GM21619 (cell line): ENCODE results near the gene SLC1A2.

Source experiments
- ATAC-seq: cut with Tn5 transposase; IDR thresholded peaks from one replicate; pipeline ENCODE4 v1.9.1; 2021; ENCODE audit not compliant: unreplicated experiment

The SLC1A2 gene

DNA sequence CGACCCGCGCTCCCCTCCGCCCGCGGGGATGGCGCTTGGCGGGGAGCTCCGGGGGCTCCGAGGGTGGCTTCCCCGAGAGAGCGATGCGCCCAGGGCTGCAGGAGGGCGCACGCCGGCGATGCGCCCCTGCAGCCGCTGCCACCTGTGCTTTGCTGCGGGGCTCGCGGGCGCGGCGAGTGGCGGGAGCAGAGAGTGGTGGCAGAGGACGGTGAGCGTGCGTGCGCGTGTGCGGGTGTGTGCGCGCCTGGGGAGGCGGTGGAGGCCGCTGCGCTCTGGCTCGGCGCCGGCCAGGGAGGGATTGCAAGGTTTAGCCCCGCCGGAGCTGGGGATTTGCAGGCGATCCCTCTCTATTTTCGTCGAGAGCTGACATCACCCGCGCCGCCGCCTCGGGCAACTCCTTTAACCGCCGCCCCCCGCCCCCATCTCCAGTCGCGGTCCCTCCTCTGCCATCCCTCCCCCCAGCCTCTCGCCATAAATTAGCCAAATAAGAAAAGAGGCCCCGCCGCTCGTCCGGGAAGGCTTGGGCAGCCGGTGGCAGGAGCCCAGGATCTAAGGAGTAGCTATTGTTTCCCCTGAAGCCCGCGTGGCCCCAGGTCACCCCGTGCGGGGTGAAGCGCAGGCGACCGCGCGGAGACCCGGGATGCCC is at the start of gene SLC1A2:
SLC1A2 (minus strand) TSS at position 375 of the 646 bp plus-strand sequence. CDS start 592 bp downstream, outside the sequence.
- ATAC-seq: no peak

DNA sequence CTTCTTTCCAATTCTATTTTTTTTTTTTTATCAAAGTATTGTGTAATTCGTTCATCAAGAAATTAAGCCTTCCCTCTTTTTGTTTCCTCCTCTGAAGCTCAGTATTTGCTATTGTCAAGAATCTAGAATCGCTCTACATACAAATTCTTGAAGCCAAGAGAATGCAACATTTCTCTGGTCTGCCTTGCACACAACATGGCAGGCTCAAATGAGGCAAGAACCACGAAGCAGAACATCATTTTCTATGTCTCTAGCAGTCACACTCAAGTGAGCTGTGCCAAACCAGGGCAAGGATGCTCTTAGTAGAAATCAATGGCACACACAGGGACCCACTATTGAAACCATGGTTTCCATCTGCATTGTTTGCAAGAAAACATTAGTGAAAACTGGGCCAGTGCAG is 46.7 kb upstream of the SLC1A2 start:
- ATAC-seq: no peak

DNA sequence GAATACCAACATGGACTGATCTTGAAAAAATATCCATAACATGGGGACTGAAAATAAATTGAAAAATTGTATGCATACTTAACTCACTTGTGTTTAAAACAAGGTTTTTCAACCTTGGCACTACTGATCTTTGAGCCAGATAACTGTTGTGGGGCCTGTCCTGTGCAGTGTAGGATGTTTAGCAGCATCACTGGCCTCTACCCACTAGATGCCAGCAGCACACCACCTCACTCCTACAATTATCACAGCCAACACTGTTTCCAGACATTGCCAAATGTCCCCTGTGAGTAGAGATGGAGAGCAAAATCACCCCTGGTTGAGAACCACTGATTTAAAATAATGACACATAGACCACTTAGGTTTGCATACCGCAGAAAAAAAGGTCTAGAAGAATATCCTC is 45.0 kb upstream of the SLC1A2 start:
- no peak for ATAC-seq

DNA sequence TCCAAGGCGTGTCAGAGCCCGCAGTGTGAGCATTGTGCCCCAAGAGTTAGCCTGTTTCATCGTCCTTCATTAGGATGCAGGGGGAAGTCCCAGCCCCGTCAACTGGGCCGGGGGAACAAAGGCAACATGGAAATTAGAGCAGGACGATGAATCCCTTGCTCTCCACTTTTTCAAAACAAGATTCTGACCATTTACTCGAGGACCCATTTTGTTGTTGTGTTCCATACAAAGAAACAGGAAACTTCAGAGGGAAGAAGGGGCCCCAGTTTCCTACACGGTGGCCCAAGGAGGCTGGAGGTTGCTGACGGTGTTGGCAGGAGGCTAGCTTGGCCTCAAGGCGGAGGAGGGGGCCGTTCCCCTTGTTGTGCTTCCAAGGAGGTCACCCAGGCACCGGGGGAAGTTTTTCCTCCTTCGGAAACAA is 44.0 kb upstream of the SLC1A2 start:
- no peak for ATAC-seq

DNA sequence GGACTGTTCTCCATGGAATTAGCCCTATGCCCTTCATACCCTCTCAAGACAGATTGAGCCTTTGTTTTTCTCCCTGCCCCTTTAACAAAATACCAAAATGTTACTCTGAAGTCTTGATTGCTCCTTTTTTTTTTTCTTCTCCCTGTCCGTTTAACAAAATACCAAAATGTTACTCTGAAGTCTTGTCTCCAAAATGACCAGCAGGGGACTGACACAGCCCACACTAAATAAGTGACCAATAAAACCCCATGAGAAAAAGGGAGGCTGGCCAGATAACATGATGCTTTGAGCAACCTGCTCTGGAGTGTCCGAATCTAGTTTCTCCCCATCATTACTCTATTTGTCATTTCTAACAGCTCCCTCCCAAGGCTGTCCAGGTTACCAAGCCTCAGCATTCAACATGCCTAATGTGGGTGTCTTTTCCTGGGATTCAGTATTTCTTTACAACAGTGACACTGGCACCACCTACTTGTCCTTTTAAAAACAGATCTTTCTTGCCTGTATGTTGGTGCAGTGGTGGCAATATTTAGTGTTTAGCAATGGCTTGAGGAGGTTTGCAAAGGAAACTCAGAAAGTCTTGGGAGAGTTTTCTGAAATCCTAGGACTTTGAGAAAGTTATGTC is 42.7 kb upstream of the SLC1A2 start:
- ATAC-seq: no peak

DNA sequence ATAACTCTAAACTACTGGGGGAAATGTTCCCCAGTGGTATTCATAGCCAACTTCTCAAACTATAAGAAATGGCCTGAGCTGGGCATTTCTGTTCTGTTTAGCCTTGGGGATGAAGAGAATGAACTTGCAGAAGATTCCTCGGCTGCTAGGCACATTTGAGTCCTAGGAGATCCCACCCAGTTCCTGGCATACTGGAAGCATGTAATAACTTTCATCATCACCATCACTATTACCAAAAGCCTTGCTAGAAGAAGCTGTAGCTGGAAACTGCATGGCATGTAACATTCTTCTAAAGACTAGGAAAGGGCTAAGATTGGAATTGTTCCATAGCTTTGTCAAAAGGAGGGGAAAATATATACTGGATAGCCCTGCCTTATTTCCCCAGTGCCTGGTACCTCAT is 40.1 kb upstream of the SLC1A2 start:
- no peak for ATAC-seq

DNA sequence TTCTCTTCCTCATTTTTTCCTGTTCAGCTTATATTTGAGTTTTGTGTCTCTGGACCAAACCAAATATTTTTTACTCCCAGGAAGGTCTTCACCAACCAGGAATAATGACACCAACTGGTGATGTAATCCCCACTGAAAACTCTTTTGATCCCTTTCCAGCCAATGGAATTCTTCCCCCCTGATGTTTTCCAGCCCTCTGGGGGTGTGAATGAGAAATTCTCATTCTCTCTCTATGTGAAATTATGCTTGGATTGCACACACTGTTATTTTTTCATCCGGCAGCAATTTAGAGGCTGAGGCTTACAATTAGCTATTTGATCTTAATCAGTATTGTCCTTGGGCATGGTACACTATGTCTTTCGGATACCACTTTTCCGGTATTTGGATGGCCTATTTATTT is 39.5 kb upstream of the SLC1A2 start:
- no peak for ATAC-seq

DNA sequence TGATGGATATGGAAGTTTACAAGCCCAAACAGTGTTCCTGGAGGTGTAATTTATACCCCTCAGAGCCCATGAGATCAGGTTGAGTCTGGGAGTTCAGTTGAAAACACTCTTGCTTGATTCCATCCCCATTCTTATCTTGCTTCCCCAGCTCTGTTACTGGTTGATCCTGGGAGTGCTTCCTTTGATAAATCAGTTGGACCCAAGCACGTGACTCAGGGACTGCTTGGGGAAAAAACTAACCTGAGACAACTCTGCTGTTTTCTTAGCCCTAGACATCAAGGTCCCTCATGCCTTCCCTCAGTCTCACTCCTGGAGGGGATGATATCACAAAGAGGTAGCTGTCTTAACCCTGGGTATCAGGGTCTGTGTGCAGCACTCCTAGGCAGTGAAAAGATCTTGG is 35.0 kb upstream of the SLC1A2 start:
- ATAC-seq: no peak

DNA sequence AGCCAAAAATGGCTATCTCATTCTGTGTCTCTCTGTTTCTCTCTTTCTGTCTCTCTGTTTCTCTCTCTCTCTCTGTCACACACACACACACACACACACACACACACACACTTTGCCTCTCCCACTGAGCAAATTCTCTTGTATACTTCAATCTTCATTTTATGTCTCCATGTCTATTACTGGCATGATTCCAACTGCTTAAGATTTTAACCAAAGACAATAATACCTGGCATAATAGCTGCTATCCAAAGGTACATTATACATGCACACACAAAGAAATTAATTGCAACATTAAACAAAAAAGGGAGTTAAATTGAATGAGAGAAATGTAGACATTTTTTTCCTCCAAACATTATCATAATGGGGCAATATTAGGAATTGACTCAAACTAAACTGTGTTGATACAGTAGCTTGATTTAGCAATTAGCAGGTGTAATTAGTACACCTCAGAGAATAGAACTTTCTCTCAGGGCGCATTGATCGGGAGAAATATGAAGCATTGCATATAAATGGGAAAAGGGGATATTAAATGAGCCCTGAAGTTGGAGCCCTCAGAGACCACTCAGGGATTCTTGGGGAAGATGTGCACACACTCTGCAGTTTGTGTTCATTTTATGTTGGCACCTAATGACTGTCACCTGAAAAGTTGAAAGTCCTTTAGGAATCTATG is 17.4 kb upstream of the SLC1A2 start:
- ATAC-seq: no peak

DNA sequence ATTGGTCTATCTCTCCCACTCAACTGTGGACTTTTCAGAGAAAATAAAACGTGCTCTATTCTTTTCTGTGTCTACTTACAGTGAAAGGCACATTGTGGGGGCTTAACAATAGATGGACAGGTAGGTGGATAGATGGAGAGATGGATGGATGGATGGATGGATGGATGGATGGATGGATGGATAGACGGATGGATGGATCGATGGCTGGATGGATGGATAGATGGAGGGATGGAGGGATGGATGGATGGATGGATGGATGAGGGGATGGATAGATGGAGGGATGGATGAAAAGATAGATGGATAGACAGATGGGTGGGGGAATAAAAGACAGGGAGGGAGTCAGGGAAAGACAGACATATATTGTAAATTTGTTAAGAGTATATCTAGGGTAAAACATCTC is 14.2 kb upstream of the SLC1A2 start:
- ATAC-seq: no peak

DNA sequence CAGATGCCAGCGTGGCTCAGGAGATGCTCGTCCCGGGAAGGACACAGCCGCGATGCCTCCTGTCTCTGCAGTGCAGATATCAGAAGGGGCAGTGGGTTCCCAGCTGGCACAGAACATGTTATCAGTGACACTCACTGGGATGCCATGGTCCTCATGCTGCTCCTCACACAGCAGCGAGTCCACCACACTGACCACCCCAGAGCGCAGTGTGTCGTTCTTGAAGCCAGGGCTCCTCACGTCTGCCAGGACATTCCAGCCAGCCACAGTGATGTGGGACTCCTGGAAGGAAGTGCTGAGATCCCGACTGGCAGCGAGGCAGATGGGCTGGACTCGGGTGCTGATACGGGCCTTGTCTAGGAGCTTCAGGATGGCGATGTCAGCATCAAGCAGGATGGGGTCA is 13.1 kb upstream of the SLC1A2 start:
- ATAC-seq: no peak

DNA sequence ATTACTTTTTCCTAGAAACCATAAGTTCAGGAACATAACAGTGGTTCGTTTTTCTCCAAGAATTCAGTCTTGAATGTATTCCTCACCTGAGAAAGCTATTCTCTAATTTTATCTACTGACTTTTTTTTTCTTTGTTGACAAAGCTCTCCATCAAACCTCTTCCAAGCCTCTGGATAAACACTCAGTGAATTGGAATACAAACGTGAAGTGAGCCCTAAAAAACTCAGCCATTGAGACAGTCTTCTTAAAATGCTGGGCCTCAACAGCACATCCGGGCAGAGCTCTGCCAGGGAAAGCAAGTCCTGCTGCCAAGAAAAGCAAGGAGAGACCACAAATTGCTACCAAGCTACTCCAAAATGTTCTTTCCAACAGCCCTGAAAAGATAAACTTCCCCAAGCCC is 7.7 kb upstream of the SLC1A2 start:
- no peak for ATAC-seq

DNA sequence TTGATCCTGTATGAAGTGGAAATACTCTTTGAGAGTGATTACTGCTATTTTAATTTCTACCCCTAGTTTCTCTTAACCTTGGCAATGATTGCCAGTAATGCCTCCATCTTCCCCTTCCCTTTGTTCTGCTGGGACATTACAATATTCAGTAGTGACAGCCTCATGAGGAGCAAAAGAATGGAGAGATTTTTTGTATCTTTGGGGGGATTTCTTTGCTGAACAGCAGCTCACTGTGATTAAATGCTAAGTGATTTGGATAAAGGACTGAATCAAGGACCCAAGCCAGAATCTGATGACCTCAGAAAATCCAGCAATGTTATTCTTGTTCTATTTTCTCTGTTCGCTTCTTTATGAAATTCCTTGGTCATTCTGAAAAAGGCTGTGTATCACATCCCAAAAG is 7.0 kb upstream of the SLC1A2 start:
- ATAC-seq: no peak

DNA sequence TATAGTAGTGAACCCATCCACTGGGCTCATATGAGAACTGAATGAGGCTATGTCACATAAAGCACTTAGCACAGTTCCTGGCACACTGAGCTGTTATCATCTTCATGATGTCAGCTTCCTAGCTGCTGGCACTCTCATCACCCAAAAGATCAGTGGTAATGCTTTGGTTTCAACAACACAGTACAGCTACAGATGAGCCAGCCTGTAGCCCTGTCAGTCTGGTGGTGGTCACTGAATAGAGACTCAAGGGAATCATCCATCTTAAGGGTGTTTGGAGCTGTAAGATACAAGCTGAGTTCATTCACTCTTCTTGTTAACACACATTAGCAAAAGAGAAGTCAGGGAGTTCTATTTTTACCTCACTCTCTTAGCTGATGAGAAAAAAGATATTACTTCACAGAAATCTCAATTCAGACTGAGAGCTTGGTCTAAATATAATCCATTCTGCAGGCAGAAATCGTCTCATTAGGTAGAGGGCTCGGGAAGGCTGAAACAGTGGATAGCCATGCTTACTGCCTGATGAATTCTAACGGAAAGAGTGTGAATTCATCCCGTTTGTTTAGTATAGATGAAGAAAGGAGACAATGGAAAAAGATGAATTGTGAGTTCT is 6.3 kb upstream of the SLC1A2 start:
- no peak for ATAC-seq

DNA sequence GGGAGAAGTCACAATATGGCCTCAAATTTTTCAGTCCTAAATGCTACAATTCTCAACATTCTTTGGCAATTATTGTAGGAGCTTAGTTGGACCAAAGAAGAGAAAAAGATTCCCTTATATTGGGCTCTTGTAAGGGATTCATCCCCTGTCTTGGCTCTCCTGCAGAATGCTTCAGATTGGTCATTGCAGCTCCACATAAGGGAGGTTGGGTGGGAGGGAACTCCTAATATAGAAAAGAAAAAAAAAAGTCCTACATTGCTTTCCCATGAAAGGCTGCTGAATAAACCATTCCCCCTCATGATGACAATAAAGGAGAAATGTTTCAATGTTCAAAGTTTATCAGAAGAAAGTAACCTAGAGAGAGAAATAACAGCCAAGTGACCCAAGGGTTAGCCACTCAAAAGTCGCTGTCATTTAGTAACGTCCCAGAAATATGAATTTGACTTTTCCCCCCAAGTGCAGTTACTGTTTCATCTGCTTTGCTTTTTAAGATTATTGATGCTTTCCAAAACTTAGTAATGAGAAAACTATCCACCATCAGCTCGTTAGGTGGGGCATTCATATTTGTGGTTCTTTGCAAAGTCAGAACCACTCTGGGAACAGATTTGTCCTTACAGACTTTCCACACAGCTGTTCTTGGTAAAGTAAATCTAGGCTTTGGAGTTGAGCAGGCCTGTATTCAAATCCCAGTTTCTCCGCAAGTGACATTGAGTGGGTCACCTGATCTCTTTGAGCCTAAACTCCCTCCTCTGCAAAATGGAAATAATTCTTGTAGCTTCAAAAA is 5.0 kb upstream of the SLC1A2 start:
- no peak for ATAC-seq

DNA sequence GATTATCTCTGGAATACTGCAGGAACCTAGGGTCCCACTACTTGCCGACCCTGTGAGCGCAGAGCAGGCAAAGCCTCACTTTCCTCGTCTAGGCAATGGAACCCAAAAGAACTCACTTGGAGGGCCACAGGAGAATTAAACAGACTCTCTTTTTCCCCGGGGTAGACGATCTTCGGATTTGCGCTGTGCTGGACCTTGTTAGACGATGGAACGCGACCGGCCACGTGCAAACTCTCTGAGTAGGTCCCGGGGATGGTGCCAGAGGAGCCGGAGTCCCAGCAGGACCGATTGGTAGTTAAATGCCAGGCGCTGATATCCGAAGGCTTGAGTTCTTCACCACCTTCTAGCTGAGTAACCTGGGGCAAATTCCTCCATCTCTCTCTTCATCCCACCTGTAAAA is 1.0 kb upstream of the SLC1A2 start:
- ATAC-seq: no peak

DNA sequence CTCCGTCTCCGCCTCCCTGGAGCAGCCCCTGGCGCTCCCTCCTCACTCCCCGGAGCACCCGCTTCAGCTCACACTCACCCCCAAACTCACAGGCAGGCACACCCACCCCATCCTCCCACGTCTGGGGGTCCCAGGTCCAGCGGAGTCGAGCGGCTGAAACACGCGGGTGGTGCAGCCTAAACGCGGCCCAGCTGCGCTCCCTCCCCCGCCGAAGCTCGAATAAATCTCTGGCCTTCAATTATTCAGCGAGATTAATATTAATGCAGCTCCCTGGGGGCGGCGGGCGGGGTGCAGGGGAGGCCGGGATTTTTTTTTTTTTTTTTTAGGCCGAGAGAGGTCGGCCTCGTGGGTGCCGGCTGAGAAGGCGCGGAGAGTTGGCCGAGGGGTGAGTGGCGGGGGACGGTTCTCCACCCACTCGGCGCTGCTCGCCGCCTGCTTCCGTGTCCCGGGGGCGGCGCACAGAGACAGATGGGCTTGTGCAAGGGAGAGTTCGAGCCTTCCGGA is 524 bp upstream of the SLC1A2 start:
- ATAC-seq: no peak

DNA sequence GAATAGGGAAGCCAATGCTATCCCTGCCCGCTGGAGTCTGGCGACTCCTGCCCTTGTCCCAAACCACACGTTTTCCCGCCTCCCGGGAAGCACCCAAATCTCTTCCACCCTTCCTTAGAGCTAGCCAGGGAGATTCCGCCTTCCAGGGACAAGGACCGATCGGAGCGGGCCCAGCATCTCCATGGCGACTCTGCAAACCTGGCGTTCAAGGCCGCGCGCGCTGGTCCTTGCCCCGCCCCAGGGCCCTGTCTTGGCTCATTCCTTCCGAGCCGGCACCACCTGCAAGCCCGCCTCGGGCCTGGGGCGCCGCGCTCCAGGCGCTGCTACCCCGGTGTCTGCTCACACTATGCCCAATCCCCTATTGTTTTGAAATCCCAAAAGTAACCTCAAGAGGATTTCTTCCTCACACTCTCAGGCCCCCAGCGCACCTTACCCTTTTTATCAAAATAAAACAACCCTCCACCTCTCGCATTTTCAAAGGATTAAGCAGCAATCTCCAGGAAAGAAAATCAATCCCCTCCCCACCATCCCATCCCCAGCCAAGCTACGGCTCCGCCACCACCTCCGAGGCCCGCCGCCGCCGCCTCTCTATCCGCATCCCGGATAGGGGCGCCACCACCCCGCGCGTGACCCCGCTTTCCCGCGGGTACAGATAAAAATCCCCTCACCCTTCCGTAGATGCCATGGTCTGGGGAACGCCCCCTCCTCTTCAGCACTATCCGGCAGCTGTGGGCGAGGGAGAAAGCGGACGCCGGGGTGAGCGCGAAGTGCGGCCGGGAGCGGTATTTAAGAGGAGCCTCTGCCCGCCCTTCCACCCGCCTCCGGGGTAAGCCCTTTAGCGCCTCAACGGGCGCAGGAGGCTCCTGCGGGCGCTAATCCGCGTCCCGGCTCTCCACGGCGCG is 825 bp downstream of the SLC1A2 start:
- ATAC-seq: no peak

DNA sequence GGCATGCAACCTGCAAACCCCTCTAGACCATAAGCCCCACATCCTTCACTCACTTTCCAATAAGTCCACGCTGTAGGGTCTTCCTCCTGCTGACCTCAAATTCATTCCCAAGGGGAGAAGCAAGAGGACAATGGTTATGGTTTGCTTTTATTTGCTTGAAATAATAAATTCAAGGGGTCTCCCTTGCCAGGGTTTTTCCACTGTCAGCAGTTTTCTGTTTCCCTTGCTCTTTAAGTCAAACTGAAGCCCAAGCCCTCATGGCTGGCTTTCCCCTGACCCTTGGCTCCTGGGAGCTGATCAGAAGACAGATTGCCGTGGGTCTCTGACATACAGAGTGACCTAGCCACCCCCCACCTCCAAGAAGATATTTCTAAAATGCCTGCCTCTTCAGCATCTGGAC is 3.9 kb downstream of the SLC1A2 start:
- no peak for ATAC-seq

DNA sequence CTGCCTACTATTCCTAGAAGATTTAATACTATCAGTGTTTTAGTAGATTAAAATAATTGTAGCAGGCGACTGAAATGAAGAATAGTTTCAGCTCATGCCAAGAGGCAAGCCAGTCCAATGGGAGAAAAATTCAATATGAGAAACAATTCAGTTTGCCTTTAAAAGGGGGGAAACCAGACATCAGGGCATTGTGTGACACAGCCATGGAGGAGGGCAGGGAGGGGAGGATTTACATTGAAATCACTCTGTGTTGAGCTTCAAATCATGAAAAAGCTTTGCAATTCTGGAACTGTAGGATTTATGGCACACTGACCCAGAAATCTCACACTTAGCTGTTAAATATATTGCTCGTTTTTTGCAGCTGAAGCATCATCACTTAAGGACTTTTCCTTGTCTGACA is 4.6 kb downstream of the SLC1A2 start:
- no peak for ATAC-seq
